Effector memory CD4-positive, alpha-beta T cell (primary cell): ENCODE data around the gene SP6.

Experiments
- DNase-seq, 3 donors: peaks; one replicate each; pipeline ENCODE4 v3.0.0-alpha.2; 2020
- H3K27ac ChIP-seq: 2 replicates; pipeline ENCODE4 v1.7.0; 2013; ENCODE audit warnings: mild to moderate bottlenecking, low read length, moderate library complexity; ENCODE audit not compliant: insufficient read depth, poor library complexity, severe bottlenecking
- H3K27me3 ChIP-seq: replicated peaks from 2 replicates; pipeline ENCODE4 v1.7.0; 2013; ENCODE audit warnings: mild to moderate bottlenecking, low read length; ENCODE audit not compliant: insufficient read depth, control insufficient read depth, poor library complexity, severe bottlenecking
- H3K36me3 ChIP-seq: 2 replicates; pipeline ENCODE4 v1.7.0; 2013; ENCODE audit warnings: mild to moderate bottlenecking, low read length, moderate library complexity; ENCODE audit not compliant: control insufficient read depth, insufficient read depth
- H3K4me1 ChIP-seq: 2 replicates; pipeline ENCODE4 v1.7.0; 2013; ENCODE audit warnings: low read length, mild to moderate bottlenecking; ENCODE audit not compliant: control insufficient read depth, insufficient read depth, poor library complexity, severe bottlenecking
- H3K4me3 ChIP-seq: 2 replicates; pipeline ENCODE4 v1.7.0; 2013; ENCODE audit warnings: low read length, low read depth, mild to moderate bottlenecking; ENCODE audit not compliant: insufficient read depth, poor library complexity, severe bottlenecking
- H3K9me3 ChIP-seq: 2 replicates; pipeline ENCODE4 v1.7.0; 2013; ENCODE audit warnings: mild to moderate bottlenecking, low read length, moderate library complexity; ENCODE audit not compliant: control insufficient read depth

Gene SP6

GRCh38 chr17:47879028-47879585 is 28.1 kb upstream of the SP6 start:
- no peak overlapping the region for H3K27ac ChIP-seq
- DNase-seq = no peak
- no peak overlapping the region for H3K4me3 ChIP-seq
- no peaks in the 10 kb centered on the region for H3K36me3 ChIP-seq
- H3K27me3 ChIP-seq = no peaks in the 10 kb centered on the region
- H3K9me3 ChIP-seq = no peaks in the 10 kb centered on the region
- H3K4me1 ChIP-seq = peaks cover 9% of the 10 kb centered on the region

- Histone ChIP-seq H3K27ac (no peak overlapping the region), H3K4me3 (no peak overlapping the region), H3K9me3 (no peaks in the 10 kb centered on the region), H3K27me3 (peaks cover 5% of the 10 kb centered on the region), H3K36me3 (no peaks in the 10 kb centered on the region), H3K4me1 (peaks cover 4% of the 10 kb centered on the region)
- no peak for DNase-seq
Observed at GRCh38 chr17:47878203-47879027, 27.5 kb upstream of the SP6 start.

DNA sequence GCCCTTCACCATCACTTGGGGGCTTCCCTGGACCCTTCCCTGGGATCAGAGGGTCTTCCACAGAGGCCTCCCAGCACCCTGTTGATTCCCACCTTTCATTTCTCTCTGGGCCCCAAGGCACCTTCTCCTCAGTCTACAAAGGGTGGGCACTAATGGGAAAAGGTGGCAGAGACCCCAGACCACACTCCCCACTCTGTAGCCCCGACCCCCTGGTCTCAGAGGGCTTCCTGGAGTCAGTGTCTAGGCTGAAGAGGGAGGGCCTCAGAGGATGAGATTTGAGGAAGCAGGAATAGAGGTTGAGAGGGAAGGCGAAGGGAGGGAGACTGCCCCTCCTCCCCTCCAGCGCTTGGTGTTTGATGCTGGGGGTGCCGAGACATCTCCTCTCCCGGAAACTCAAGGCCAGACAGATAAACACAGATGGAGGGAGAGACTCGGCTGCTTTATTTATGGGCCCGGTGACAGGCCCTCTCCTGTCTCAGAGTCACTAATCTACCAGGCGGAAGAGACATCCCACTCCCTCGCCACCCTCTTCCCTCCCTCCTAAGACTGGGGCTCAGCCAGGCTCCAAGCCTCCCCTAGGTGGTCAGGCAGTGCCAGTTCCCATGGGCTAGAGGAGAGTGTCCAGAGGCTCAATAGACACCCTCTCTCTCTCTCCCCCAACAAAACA is 26.5 kb upstream of the SP6 start:
- no peaks in the 10 kb centered on the region for H3K4me1 ChIP-seq
- H3K27me3 ChIP-seq = peaks cover 14% of the 10 kb centered on the region
- no peak overlapping the region for H3K27ac ChIP-seq
- no peak for DNase-seq
- H3K4me3 ChIP-seq = no peak overlapping the region
- no peaks in the 10 kb centered on the region for H3K36me3 ChIP-seq
- no peaks in the 10 kb centered on the region for H3K9me3 ChIP-seq

- Histone ChIP-seq H3K4me3 (no peak overlapping the region), H3K36me3 (no peaks in the 10 kb centered on the region), H3K27me3 (peaks cover 23% of the 10 kb centered on the region), H3K4me1 (no peaks in the 10 kb centered on the region), H3K27ac (no peak overlapping the region), H3K9me3 (no peaks in the 10 kb centered on the region)
- no peak for DNase-seq
Observed at GRCh38 chr17:47875011-47875985, 24.3 kb upstream of the SP6 start.

GRCh38 chr17:47873200-47874090 is 22.5 kb upstream of the SP6 start:
- Histone ChIP-seq H3K9me3 (no peaks in the 10 kb centered on the region), H3K4me3 (no peak overlapping the region), H3K36me3 (no peaks in the 10 kb centered on the region), H3K4me1 (no peaks in the 10 kb centered on the region), H3K27ac (no peak overlapping the region), H3K27me3 (peaks cover 23% of the 10 kb centered on the region)
- DNase-seq = no peak

- Histone ChIP-seq H3K4me3 (no peak overlapping the region), H3K27ac (no peak overlapping the region), H3K9me3 (no peaks in the 10 kb centered on the region), H3K36me3 (no peaks in the 10 kb centered on the region), H3K4me1 (no peaks in the 10 kb centered on the region), H3K27me3 (peaks cover 23% of the 10 kb centered on the region)
- no peak for DNase-seq
Observed at GRCh38 chr17:47872651-47873161, 21.7 kb upstream of the SP6 start.

DNA sequence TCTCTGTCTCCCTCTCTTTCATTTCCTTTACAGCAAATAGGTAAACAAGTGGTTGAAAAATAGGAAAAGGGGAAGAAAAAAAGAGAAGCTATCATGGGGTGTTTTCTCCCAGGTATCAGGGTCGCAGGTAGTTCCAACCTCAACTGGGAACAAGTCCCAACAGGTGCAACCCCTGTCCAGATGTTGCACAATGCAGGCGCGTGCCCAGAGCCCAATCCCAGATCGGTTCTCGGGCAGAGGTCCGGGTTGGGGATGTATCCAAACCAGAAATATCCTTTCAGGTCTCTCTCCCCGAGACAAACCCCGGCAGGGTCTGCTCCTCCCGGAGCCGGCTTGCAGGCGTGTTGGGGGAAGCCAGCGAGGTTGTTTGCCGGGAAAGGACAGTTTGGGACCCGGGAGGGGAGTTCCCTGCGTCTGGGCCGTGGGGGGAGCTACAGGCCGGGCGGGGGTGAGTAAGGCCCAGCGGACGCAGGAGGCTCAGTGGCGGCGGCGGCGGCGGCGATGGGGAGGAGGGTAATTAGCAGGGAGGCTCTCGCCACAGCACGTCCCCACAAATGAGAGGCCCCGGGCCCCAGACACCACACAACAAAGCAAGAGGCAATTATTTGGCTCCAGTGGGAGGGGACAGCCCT is 21.2 kb upstream of the SP6 start:
- Histone ChIP-seq H3K36me3 (no peaks in the 10 kb centered on the region), H3K27me3 (peaks cover 23% of the 10 kb centered on the region), H3K4me1 (no peaks in the 10 kb centered on the region), H3K27ac (no peak overlapping the region), H3K9me3 (no peaks in the 10 kb centered on the region), H3K4me3 (no peak overlapping the region)
- no peak for DNase-seq

DNA sequence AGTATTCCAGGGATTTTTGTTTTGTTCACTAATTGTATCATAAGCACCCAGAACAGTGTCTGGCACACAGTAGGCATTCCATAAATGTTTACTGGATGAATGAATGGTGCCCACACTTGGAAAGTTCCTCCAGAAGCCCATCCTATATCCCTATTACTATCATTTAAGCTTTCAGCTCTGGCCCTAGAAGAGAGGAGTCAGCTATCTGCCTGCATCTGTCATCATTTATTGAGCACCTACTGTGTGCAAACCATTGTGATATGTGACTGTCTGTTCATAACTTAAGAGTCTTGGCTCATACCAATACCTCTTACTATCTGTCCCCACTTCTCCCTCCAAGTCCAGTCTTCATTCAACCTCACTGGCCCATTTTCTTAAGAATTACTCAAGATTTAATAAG is 20.1 kb upstream of the SP6 start:
- no peak for DNase-seq
- Histone ChIP-seq H3K9me3 (no peaks in the 10 kb centered on the region), H3K4me3 (no peak overlapping the region), H3K36me3 (no peaks in the 10 kb centered on the region), H3K27me3 (peaks cover 23% of the 10 kb centered on the region), H3K27ac (no peak overlapping the region), H3K4me1 (no peaks in the 10 kb centered on the region)
